Stimulated activated CD4-positive, alpha-beta T cell treated with anti-CD3 and anti-CD28 coated beads, Interleukin-15, amount 100 ng/mL, for 48 hours (primary cell): ENCODE measurements around the gene C14orf119.

Experiments used
- DNase-seq, 2 donors: peaks; one replicate each; pipeline ENCODE4 v3.0.0-alpha.2; 2020; ENCODE audit warnings: low read depth in 2 of 2

The C14orf119 gene

DNA sequence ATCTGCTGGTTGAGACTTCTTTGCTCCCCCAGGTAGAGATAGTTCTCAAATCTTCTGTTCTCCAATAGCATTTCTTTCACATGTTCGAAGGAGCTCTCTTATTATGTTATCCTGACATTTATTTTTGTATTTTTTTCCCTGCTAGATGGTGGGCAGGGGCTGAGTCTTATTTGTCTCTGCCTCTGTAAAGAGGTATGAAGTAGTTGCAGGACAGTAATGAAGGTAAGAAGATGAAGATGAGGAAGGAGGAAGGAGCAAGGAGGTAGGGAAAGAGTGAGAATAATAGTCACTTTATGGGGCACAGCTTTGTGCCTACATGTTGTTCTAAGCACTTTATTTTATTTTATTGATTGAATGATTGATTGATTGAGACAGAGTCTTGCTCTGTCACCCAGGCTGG, 14.5 kb downstream of the C14orf119 start:
- DNase-seq = no peak

DNA sequence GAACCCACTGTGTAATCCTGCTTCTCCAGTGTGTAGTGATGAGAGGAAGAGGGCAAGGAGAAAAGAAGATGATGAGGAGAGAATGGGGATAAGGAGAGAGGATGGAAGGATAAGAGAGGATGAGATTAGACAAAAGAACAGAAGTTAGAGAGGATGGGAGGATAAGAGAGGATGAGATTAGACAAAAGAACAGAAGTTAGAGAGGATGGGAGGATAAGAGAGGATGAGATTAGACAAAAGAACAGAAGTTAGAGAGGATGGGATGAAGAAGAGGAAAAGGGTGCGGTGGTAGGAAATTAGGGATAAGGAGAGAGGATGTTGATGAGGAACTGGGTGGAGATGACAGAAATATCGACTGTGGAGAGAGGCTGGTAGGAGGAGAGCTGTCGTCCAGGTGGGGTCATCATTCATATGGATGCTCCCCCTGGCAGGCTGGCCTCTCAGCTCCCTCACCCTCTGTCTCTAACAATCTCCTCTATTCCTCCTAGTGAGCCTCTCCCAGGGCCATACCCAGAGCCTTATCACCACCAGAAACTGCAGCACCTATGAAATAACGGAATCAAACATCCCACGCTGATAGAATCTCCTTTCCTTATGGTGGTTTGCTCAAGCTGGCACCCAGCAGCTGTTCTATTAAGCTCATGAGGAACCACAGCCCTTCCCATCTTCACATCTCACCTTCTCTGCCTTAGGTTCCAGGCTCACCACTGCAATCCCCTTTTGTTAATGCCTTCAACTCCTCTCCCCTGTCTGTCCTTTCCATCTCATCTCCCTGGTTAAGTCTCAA, 15.5 kb downstream of the C14orf119 start:
- no peak for DNase-seq

DNA sequence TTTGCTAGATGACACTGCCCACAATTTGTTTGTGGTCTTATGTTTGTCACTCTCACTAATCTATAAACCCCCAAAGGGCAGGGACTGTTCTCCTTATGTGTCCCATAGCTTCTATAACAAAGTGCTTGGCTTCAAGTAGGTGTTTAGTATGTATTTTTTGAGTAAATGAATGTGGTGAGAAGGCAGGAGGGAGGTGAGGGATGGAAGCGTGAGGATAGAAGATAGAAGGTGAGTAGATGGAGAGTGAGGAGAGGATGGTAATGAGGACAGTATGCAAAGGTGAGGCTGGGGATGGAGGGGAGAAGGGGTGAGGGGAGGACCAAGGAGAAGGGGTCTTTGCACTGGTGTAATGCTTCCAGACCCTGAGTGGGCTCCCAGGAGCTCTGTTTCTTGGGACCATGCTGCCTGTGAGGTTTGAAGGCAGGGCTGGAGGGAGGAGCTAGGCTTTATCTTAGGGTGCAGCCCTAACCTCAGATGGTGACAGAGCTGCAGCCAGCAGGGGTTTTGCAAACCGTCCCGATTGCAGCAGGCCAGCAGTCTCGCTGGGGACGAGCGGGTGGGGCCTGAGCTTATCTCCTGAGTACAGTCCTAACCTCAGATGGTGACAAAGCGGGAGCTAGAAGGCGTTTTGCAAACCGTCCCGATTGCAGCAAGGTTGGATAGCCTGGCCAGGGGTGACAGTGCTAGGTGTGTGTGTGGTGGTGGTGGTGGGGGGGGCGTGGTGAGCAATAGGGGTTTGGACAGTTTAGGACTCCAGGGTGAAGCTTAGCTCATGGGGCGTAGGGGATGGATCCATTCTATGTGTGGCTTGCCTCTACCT, 17.3 kb downstream of the C14orf119 start:
- DNase-seq = no peak

DNA sequence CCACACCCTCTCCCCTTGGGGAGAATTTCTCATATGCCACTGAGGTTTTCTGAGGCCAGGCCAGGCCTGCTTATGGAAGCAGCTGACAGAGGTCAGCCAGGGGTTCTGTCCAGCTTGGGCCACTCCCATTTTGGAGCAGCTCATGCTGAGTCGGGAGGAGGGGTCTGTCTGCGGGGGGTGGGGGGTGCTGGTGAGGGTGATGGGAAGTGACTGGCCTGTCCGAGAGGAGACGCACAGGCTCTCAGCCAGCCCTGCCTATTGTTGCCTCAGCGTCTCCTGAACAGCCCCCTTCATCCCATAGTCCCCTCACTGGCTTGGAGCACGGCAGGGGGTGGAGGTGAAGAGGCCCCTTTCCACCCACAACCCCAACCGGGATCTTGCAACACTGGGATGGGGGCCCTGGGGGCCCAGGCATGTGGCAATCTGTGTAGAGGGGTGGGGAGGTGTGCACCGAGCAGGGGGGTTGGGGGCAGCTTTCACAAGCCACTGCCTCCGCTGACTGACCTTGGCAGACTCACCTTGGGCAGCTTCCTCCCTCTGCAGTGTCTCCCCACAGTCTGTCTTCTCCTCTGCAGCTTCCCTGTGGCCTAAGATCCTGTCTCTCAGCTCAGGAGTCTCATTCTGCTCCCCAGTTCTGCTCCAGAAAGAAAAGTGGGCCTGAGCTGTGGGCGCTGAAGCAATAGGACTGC, 18.3 kb downstream of the C14orf119 start:
- DNase-seq = no peak

DNA sequence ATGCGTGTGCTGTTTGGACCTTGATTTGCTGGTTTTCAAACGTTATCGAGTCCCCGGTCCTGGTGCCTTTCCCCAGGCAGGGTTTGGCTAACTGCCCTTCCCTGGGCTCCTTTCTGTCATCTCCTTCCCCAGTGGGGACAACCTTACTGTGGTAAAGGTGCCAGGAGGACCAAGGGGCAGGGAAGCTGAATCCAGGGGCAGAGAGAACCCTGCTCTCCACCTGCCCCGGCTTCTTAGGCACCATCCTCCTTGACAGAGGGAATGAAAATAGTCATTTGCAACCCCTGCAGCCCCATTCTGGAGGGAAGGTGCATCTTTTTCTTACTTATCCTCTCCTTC, 18.8 kb downstream of the C14orf119 start:
- DNase-seq = no peak

DNA sequence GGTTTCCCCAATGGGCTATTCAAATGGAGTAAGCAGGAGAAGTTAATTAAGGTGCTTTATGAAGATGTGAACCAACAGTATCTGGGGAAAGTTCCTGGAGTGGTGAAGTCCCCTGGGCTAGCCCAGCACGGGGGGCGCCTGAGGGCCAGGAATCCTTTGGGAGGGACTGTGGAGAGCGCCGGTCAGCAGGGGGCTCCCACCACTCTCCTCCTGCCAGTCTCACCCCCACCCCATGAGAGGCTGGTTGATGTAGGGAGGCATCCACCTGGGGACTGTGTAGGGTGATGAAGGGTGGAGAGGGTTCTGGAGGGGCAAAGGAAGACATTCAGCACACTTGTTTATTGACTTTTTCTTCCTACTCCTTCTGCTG, 19.3 kb downstream of the C14orf119 start:
- no peak for DNase-seq

DNA sequence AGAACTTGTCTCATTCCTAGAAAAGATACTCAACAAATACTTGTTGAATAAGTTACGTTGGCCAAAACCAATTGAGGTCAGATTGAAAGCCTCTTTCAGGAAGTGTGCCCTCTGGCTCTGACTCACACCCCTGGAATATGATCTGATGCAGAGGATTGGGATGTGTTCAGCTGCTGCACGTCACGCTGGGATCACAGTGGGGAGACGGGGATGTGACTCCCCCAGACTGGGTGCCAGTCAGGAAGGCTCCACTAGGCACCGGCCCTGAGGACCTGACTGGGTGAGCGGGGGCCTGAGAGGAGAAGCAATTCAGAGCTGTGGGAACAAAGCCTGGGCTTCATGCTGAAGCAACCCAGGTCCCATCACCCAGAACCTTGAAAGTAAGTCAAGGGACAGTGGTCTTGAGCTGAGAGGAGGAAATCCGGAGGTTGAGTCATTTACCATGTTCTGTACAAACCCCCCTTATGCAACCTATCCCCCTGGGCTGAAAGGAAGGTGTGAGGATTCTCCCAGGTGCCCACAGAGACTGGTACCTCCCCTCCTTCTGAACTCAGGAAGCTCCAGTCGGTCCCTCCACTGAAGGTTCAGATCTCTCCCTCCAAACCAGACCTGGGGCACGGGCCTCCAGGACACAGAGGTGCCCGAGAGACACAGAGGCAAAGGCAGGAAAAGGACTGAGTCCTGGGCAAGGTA, 19.9 kb downstream of the C14orf119 start:
- DNase-seq = no peak

DNA sequence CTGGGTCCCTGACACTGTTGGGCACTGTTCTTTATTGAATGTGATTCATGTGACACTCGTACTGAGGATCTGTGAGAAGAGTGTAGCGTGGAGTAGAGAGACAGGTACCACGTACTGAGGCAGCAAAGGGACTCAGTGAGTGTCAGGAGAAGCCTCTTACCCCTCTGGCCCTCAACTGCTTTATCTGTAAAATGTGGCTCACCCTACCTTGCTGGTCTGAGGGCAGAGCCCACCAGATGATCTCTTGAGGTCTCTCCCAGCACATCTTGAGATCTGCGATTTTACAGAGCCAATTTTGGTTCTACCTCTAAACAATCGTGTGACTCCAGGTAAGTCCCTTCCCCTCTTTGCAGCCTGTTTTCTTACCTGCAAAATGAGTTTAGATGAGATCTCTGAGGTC, 20.6 kb downstream of the C14orf119 start:
- no peak for DNase-seq

DNA sequence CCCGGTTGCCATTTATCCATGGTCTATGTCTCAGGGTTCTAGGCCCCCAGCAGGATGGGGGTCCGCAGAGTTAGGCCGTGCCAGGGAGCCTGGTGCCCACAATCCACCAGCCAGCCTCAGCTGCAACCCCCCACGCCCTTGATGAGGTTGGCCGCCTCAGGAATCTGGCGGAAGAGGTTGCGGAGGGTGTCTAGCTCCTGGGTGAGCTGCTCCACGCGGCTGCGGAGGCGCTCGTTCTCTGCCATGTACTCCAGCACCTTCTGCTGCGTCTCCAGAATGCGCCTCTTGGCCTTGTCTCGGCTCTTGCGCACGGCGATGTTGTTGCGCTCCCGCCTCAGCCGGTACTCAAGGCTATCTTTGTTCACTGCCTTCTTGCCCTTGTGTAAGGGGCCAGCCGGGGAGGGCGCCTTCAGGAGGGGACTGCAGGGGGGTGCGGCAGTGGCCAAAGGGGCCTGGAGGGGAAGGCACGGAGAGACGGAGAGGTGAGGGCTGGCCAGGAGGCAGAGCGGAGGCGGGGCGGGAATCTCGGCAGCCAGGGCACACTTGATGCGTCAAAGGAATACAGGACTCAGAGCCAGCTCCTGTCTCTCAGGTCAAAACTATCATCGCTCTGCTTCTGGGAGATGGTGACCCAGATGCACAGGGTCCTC, 22.2 kb downstream of the C14orf119 start:
- no peak for DNase-seq

DNA sequence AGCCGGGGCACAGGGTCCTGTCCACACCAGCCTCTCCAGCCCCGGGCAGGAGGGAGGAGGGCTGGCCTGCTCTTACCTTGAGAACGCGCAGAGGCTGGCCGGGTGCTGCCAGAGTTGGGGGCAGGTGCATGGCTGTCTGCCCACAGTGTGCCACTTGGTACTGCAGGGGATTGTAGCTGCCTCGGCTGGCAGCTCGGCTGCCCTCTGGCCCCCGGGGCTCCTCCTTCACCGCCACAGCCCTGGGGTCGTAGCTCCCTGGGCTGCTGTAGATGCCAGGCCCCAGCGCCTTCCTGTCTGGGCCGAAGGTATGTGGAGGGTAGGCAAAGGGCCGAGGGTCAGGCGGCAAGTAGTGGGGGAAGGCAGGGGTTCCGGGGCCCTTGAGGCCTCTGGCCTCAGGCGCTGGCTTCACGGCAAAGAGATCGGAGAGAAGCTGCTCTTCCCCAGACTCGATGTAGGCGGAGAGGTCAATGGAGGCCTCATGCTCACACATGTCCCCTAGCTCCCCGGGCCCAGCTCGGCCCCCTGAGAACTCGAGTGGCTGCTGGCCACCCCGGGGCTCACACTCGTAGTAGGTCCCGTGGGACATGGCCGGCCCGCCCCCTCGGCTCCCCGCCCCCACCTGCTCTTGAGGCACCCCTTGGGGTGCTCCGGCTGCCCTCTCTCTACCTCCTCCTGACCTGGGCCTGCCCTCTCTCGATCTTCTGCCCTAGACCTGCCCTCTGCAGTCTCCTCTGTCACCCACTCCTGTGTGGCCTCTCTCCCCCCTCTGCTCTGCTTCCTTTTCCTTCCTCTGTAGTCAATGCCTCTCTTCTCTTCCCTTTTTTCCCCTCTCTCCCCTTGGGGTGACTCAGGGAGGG, 23.4 kb downstream of the C14orf119 start, which contains the start of gene CEBPE:
Gene CEBPE (minus strand): TSS at position 750 of the 857 bp plus-strand sequence. CDS start 164 bp downstream, at position 586.
- DNase-seq = no peak

DNA sequence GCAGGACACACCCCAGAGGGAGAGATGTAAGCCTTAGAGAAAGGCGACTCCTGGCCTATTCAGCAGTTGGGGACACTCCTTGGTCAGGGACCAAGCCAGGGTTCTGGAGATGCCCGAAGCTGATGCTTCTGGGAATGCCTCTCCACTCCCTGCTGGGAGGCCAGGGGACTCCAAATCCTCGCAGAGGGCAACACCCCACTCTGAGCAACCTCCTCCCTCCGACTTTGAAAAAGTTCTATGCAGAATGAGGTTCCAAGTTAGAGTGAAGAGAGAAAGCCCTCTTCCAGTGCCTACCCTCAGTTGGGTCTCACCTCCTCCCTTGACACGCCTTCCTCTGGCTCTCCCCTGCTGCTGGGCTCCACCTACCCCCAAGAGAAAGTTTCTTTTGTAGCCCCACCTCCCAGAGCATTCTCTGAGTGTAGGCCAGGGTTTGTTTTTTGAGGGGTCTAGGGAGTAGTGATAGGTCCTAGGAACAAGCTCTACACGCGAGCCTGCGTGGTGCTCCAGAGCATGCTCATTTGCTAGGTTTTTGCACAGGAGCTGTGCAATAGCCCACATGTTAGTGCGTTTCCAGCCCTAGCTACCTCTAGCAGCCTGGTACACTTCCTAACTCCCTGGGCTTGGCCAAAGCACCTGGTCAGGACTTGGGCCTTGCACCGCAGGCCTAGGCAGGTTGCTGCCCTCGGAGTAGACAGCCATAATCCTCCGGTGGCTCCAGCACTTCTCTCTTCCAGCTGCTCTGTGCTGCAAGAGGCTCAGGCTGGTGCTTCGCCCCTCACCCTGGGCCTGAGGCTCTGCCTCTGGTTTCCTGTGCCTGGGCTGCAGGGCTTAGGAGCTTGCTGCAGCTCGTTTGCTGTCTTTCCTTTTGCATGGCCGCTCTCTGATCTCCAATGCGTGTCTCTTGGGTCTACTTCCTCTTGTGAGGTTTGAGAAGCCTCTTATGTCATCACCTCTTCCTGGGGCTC, 24.3 kb downstream of the C14orf119 start:
- DNase-seq = no peak

DNA sequence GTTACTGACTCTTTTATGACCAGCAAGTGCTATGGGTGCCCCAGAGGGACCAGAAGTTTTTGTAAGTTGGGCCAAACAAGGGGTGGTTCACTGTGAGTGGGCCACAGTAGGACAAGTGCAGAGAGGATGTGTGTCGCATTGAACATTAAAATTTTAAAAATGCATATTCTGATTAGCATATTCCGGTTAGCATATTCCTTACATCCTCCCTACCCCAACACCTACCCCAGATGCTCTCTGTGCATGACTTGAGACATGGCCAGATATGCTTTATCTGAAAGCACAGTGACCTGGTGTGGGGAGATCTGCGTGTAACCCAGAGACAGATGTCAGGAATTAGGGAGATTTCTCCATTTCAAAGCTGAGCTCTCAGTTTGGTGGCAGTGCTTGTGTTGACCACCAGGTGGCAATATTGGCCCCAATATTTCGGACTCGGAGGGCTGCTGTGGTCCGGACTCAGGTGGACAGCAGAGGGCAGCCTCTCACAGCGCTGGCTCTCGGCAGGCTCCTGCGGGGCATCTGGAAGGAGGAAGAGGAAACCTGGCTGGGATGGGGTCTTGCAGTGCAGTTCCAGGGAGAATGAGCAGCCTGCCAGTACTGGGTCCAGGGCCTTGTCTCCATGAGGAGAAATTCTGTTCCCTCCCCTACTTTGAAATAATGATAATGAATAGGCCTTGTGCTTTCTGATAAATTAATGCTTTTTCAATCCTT, 25.4 kb downstream of the C14orf119 start:
- peak; percentile 78 to 79 for DNase-seq

DNA sequence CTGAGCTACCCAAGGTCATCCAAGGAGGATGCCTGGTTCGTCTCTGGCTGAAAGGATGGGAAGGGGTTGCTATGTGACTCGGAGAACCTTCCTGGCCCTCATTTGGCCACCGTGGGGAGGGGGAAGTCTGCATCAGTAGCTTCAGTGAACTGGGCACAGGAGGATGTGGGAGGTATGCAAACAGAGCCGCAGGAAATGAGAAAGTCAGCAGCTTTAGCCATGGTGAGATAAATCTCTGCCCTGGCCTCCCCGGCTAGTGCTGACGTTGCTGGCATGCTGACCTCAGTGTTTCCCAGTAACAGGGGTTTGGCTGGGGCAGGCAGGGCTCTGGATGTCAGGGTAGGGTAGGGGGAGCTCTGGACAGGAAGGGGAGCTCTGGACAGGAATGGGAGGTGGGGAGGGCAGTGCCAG, 26.1 kb downstream of the C14orf119 start:
- no peak for DNase-seq

DNA sequence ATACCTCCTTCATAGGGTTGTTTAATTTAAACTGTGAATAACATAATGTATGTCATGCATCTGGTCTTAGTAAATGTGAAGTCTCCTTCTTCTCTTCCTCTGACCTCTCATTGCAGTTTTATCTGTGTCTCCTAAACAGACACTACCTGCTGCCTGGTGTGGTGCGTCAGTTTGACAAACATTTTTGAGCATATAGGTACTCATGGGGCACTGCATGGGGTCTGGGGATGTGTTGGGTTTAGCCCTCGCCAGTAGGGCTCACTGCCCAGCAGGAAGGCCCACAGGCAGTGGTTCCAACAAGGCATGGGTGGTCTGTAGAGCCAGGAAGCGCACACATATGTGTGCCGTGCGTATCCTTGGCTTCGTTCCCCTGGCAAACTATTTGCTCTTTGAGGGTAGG, 26.8 kb downstream of the C14orf119 start:
- DNase-seq = no peak

DNA sequence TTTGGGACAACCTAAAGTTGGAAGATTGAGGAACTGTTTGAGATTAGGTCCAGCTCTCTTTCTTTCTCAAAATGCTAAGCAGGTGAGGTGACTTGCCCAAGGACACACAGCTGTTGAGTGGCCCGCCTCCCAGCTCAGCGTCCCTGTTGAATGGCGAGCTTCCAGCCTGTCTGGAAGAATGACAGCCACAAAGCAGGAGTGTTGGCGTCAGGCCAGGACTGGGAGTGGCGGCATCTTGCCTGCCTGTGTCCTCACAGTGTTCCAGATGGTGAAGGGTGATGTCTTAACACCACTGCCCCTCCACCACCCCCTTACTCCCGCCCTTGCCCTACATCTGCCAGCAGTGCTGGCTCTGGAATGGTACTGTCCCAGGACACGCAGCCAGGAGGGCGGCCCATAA, 28.1 kb downstream of the C14orf119 start:
- DNase-seq = no peak

DNA sequence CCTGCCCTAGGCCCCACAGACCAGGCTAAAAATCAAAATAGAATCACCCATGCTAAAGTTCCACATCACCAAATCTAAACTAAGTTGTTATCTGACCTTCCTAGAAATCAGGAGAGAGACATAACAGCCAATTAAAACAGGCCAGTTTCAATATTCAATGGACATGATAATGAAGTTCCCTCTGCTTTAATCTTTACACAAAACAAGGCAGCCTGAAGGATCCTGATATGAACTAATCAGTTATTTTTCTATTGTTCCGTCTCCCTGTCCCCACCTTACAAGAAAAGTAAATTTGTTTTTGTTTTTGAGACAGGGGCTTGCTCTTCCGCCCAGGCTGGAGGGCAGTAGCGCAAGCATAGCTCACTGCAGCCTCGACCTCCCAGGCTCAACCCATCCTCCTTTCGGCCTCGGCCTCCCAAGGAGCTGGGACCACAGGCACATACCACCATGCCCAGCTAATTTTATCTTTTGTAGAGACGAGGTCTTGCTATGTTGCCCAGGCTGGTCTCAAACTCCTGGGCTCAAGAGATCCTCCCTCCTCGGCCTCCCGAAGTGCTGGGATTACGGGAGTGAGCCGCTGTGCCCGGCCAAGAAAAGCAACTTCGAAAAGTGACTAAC, 29.1 kb downstream of the C14orf119 start:
- DNase-seq = no peak

DNA sequence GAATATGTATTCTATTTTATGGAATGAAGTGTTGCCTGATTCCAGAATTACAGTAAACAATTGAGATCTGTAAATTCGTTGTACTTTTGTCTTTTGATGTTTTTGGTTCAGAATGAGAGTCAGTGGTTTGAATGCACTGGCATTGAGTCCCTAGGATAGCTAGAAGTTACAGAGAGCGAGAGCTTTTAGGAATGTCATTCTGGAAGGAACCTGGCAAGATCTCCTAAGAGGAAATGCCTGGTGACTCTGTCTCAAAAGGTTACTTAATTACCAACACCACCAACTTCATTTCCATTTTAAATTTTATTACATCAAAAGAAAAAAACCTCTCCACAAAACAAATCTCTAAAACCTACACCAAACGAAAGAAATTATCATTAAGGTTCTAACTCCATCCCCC, 29.7 kb downstream of the C14orf119 start:
- DNase-seq = no peak

DNA sequence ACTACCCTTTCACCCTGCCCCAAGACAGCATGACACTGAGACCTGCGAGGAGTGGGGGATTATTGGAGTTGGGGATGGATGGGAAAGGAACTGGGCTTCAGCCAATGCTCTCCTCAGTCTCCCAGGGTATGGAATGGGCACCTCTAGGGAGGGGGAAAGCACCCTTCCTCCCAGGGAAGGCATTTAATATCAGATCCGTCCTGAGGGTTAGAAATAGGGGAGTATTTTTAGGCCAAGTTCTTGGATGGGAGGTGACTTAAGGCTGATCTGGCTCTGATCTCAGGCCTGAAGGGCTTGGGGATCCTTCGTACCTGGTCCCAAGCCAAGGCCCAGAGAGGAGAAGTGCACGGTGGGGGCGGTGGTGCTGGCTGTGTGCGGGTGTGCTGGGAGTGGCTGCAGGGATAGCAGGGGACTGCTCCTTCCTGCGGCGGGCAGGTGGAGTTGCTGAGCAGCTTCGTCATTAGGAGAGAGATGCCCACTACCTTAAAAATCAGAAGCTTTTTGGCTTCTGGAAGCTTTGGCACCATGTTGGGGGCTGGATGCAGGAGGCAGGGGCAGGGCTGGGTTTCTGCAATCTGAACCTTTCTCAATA, 30.7 kb downstream of the C14orf119 start:
- no peak for DNase-seq
